SW 1271 (cell line): Measurements from ENCODE around the gene ANKS1A.

Source experiments
- DNase-seq, 2 experiments: peaks; one replicate each; lab custom pipeline; 2025; lab: John Stamatoyannopoulos, UW

The ANKS1A gene

DNA sequence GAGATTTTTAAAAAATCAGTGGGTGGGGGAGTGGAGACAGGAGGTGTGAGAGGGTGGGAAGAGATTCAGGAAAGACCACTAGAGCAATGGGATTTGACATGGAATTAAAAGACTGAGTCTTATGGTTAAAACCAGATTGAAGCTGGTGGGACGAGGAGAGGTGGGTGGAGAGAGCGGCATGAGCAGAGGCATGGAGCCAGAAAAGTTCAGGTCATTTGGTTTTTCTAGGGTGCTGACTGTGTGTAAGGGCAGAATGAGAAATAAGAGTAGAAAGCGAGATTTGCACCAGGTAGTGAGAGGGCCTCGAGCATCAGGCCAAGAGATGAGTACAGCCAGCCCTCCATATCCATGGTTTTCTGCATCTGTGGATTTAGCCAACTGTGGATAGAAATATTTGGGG lies 130.8 kb downstream of the ANKS1A start:
- DNase-seq, result no peak

DNA sequence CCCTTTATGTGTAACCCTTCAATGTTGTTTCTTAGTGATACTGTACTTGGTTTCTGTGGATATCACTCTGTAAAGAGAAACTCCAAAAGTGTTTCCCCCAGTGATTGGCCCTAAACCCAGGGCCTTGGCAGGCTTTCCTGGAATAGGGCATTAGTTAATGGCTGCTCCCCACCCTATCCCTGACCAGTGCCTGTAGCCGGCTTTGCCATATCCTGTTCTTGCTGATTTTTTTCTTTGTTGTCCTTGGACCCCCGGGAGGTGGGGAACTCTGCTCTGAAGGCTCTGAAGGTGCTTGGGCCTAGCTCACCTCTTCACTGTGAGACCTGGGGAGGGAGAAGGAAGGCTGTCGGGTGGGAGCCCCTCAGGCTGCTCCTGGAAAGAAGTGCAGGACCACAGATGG lies 131.9 kb downstream of the ANKS1A start:
- no peak for DNase-seq

DNA sequence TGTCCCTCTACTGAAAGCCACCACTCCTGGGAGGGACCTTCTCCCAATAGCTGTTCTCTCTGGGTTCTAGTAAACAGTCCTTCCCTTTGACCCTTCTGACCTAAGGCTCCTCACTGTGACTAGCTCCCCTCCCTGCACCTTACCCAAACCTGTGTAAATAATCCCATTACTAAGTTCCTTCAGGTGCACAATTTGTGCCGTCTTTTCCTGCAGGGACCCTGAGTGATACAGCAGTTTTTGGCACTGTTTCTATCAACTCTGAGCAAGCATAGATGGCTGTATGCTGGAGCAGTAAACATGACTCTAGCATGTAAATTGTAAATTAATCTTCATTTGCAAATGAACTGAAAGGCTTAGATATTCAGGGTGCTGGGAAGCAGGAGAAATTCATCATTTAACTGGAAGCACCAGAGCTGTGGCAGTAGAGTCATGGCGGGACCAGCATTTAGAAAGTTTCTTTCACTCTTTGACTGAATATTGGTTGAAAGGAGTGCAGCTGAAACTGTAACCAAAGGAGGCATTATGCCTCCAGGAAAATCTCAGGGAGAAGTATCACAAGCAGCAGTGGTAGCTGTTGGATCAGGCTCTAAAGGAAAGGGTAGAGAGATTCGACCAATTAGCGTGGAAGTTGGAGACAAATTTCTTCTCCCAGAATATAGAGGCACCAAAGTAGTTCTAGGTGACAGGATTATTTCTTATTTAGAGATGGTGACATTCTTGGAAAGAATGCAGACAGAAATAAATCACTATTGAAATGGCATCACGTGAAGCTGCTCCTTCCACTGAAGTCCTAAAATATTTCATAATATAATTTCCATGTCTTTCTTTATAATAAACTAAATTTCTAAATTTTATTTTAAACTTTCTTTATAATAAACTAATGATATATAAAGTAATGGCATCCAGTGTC lies 134.3 kb downstream of the ANKS1A start:
- DNase-seq, result no peak

DNA sequence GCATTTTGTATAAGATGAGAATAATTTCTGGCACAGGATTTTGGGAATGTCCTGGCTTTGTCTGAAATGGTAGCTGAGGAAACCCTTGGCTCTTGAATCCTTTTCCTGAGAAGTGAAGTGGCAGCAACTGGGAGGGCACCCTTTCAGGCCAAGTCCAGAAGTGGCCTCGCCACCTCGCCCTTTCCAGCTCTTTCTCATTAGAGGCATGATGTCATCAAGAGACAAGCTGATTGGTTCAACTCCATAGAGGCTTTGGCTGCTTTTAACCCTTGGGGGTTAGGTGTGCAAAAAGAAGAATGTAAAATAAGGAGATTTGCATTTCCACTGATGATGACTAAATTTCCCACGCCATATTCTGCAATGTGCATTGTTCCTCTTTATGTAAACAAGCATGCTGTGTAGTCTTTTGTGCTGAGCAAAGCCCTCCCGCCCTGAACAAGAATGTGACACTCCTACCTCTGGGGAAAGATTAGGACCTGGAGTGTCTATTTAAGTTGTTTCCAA lies 135.5 kb downstream of the ANKS1A start:
- no peak for DNase-seq

DNA sequence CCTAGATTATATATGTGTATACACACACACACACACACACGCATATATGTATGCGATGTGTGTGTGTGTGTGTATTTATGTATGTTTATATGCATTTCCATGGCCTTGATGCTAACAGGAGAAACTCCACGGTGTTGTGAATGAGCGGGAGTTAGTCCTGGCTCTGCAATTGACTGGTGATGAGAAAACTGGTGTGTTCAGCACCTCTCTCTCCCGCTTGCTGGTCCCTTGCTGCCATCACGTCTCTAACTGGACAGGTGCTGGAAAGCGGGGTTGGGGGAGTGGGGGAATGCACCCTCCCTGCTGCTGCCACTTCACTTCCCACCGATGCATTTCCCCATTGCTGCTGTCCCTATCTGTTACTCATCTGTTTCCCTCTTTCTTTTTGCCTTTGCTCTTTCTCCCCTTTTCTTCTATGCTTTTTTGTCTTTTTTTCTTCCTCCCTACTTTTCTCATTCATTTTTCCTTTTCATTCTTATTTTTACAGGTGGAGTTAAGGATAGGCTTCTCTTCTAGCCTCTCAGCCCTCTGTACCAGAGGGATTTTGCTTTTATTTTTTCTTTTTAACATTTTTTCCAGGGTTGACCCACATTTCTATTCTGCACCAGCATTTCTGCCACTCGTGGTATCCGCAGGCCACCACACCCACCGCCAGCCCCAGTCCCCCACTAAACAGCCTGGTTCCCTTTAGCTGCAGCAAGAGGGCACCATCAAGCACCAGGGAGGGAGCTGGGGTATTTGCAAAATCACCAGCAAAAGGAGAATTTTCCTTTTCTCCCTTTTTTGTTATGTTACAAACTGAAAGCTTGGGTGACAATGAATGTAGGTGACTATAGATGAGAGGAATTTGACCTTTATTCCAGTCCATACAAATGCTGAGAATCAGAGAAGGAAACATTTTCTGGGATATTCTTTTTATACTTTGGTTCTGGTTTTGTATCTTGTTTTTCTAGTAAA lies 136.5 kb downstream of the ANKS1A start:
- no peak for DNase-seq

DNA sequence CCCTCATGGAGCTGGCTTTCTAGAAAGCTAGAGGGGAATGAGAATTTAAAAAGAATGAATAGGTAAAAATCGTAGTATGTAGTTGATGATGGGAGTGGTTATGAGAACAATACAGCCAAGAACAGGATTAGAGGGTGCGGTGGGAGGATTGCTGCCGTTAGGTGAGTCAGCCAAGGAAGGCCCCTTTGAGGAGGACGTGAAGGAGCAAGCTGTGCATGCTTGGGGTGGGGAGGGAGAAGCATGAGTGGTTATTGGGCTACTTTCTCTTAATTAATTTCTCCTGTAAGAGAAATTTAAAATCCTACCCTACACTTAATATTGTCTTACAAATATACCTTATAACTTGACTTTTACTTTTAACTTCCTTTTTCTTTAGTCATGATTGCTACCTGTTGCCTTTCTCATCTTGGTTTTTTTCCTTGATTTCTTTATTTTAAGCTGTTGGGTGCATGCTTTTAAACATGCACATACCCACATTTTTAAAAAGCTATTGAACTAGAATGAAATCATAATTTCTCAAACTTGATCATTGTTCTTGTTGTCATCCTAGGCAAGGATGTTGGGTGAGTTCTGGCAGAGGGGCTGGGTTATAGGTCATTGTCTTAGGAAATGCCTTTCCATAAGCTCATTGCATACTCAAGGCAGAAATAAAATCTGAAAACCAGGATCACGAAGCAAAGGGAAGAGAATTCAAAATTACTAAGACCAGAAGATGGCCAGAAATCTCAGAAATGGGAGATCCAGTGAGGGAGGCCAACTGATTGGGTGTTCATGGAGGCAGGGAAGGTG lies 137.6 kb downstream of the ANKS1A start:
- no peak for DNase-seq

DNA sequence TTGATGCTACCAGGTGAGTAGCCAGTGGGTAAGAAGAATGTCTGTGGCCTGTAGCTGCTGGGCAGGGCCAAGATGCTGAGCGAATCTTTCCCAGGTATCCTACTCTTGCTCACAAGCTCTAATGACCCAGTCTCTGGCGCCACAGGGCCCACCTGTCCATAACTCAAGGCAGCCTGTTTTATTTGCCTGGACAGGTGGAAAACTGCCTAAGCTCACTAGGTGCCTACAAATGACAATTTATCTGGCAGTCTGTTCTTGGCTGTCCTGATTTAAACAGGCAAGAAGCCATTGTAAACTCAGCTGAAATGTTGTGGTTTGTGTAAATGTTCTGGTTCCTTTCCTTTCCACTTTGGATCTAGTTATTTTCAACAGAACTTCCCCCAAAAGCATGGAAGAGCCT lies 138.8 kb downstream of the ANKS1A start:
- no peak for DNase-seq

DNA sequence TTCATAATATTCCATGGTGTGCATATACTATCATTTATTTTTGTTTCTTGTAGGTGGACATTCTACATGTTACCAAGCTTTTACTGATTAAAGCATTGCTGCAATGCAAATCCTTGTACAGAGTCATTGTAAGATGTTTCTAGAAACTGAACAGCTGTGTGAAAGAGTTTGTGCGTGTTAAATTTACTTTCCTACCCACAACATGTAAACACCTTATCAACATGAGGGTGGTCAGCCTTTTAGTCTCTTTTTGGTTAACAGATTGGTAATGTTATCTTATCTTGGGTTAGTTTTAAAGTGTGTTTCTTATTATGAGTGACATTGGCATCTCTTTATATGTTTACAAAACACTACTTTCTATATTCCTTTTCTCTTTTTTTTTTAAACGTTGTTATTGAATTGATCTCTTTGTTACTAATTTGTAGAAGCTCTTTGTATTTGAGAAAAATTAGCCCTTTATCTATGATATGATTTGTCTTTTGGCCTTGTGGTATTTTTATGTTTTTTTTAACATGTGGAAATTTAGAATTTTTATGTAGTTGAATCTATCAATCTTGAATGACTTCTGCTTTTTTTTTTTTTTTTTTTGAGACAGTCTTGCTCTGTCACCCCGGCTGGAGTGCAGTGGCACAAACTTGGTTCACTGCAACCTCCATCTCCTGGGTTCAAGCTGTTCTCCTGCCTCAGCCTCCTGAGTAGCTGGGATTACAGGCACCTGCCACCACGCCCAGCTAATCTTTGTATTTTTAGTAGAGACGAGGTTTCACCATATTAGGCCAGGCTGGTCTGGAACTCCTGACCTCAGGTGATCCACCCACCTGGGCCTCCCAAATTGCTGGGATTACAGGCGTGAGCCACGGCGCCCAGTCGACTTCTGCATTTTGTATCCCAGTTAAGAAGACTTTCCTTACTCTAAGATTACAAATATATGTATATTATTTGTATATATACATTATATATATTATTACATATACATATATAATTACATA lies 140.0 kb downstream of the ANKS1A start:
- no peak for DNase-seq

DNA sequence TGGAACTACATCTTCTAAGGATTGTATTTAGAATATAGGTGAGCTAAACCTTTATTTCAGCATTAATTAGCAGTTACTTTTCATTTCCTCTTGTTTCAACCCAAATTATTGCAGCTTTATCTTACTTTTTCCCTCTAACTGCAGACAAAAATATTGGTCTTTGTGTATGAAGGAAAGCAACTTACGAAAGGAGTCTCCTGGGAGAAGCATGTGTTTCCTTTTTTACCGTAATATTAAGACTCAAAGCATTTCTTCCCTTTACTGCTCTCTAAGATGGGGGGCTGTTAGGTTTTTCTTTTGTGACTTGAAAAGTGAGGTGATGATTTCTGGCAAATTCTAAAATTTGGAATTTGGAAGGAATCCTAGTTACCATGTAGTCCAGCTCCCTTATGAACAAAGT lies 141.0 kb downstream of the ANKS1A start:
- no peak for DNase-seq

DNA sequence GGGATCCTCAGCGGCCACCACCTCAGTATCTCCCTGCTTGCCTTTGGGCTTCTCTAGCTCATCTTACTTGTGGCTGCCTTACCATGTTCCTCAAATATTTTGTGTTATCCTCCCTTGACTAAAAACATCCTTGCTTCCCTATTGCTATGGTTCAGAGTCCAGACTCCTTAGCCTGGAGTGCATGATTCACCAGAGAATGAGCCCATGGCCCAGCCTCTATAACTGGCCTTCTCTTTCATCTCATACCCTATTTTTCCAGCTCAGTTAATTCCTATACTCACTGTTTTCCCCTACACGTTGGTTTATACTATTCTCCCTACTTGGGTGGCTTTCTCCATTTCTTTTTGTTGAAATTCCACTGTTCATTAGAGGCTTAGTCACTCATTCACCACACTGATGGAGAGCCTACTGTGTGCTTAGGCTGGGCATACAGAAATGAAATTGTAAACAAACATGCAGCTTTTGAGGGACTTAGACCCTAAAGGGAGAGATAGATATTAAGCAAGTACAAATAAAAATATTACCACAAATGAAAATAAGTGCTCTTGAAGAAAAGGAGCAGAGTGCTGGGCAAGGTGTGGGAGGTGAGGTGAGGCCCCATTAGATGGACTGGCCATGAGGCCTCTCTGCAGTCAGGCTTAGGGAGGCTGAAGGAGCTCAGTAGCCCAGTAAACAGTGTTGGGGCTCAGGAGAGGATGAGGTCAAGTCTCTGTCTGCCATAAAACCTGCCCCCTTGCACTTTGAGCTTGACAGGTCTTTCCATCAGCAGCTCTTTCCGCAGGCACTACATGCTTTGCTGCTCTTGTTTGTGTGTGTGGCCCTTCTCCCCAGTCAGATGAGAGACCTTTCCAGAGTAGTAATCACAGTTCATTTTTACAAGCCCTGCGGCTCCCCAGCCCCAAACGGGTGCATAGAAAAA lies 142.8 kb downstream of the ANKS1A start:
- DNase-seq, result no peak

DNA sequence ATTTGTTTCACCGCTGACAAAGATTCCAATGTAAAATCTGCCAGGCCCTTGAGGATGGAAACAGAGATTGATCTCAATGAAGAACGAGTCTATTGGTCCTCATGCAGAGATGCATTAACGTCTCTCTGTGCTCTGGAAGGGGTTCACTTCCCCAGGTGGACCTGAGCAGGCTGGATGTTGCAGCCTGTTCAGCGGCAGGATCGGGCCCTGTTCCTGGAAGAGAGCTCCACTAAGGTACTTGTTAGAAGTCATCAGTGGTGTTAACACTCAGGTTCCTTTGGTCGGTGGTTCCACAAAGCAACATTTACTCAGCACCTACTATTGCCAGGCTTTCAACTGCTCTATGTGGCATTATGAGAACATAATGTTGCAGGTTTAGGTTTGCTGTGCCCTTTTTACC lies 144.6 kb downstream of the ANKS1A start:
- DNase-seq, result no peak

DNA sequence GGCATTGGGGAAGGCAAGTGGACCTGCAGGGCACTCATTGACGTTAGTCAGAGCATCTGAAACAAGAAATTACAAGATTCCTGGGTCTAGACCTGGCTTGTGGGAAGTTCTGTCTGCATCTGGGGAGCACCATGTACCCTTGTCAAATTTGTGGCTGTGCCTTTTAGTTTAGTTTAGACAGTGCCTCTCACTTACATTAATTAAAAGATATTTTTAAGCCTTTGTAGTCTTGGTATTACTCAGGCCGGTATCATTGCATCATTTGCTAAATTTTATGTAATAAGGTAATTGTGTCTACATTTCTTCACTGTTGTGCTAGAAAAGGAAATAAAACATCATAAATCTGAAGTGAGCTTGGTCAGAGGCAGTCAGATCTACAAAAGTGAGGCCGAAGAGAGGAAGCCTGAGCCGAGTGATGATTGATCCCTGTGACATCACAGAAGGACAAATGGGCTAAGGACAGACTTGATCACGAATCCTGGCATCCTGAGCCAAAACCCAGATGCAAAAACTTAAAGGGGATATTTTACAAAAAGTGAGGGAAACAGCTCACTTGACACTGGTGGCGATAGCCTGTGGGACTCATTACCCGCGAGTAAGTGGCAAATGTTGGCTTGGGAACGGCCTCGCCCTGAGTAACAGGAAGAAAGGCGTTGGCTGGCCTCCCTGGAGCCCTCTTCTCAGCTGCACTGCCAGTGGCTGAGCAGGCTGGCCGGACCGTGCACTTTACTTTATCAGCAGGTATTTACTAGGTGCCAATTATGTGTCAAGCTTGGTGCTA lies 145.5 kb downstream of the ANKS1A start:
- no peak for DNase-seq

DNA sequence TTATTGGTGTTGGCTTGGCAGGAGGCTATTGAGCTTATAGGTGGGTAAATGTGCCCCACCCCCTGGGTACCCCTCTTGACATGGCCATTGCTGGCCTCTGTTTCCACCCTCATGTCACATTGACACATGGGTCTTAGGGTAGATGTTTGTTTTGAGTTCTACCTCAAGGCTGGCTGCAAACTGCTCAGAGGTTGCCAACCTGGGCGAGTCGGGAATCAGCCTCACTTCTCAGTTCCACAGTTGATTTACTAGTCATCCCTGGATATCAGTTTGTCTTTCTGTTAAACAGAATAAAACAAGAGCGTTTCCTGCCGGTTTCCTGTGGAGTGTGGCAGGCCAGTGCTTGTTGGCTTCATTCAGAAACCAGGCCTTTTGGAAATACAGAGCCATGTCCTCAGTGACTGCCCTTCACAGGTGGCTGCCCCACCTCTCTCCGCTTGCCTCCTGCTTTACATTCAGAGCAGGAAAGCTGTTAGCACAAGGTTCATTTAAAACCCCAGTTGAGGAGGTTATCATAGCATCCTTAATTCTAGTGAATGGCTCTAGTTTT lies 146.5 kb downstream of the ANKS1A start:
- DNase-seq, result no peak

DNA sequence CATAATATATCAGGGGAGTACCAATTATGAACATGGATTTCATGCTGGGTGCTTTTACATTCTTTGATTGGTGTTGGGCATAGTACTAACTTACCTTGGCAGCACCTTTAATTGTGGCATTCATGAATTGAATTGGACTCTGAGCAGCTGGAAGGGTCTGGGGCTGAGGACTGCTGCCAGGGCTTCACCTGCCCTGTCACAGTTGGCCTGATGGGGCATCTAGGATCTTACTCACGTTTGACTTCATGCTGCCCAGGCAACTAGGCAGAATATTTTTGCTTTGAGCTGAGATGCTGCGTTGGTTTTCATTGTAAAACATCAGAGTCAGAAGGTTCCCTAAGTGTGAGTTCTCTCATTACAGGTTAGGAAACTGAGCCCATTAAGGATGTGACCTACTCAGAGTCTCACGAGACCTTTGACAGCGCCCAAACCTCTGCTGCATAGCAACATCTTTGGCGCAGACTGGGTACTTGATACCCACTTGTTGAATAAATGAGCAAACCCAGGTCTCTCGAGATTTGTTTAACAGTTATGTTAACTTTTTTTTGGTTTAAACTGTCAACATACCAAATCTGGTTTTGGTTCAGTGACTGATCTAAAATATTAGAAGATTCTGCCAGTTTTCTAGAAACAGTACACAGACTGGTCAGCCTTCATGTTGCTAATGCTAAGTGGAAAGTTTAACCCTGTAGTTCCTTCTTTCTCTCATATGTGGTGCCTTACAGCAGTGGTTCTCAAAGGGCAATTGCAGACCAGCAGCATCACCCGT lies 147.2 kb downstream of the ANKS1A start:
- no peak for DNase-seq

DNA sequence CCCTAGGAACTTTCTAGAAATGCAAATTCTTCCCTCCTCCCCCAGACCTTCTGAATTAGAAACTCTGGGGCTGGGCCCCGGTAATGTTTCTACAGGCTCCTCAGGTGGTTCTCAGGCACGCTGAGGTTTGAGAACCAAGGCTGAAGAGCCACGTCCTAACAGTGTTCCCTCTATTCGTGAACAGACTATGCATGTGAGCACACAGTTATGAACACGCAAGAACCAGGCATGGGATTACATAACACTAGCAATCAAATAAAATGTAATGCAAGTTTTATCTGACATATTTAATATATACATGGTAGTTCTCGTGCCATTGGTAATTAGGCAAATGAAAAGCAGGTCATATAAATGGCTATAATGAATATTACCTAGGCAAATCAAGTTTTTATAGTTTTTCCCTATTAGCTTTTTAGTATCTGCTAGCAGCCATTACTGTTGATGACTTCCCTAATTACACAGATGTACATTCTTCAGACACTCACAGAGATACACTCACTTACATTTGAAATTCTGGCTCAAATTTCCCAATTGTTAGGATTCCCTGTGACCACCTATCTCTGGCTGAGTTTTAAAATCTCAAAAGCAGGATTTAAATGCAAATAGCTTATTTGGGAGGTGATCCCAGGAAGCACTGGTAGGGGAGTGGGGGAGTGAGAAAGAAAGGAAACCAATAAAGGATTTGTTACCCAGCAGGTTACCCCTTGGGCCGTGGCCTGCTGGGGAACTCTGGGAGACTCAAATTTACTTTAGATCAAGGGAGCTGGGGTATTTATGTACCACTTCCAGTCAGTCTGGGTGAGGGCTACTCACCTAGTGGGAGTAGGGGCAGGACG lies 148.0 kb downstream of the ANKS1A start:
- DNase-seq, result no peak

DNA sequence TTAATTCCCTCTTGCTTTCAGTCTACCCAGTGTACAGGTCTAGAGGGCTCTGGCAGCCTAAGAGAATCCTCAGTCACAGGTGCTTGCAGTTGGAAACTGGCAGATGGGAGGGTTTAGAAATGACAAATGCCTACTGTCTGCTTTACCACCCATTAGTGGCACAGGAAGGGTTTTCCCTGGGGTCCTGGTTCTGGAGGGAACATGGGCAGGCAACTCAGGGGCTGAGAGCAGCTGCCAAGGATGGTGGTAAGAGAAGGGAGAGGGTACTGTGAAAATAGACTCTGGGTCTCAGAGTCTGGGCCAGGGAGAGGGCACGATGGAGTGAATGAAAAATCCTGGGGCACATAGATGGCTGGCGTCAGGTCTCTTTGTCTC lies 148.6 kb downstream of the ANKS1A start:
- no peak for DNase-seq

DNA sequence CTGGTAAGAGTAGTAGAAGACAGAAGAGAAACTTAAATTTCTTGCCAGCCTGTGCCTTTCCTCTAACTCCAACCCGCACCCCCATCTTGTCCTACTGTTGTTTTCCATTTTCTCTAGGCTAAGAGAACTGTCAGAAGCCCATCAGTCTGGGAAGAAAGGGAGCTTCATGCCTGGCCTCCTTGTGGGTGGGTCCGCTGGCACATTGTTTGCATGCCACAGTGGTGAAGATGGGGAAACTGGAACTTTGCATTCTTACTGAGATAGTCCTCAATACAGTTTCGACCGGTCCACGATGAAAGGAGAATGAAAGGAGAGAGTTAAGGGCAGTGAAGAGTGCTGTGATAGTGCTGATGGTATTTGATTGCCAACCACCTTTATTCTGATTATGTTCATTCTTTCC lies 149.0 kb downstream of the ANKS1A start:
- DNase-seq, result no peak
